Stimulated activated CD8-positive, alpha-beta memory T cell treated with anti-CD3 and anti-CD28 coated beads, Interleukin-2, amount 100 ng/mL, for 1 hour (primary cell): ENCODE results near the gene ADD3.
"Not testable (repeated sequence)": the region's sequence is repeated elsewhere in the genome, so short reads cannot be mapped to it uniquely, and the experiment has no call there.

Experiments used
- DNase-seq, 2 donors: peaks; one replicate each; pipeline ENCODE4 v3.0.0-alpha.2; 2020; ENCODE audit warnings: low read depth in 2 of 2

Gene ADD3

GRCh38 chr10:110035070-110035921 is 27.5 kb downstream of the ADD3 start:
- DNase-seq, result no peak

GRCh38 chr10:110036640-110037039 is 28.9 kb downstream of the ADD3 start:
- no peak for DNase-seq

GRCh38 chr10:110039254-110039653 is 31.5 kb downstream of the ADD3 start:
- no peak for DNase-seq

GRCh38 chr10:110040108-110040507 is 32.3 kb downstream of the ADD3 start:
- DNase-seq, result no peak

- DNase-seq, result no peak
Observed at GRCh38 chr10:110040767-110041478, 33.1 kb downstream of the ADD3 start.

GRCh38 chr10:110041479-110041829 is 33.7 kb downstream of the ADD3 start:
- no peak for DNase-seq

GRCh38 chr10:110042181-110042580 is 34.4 kb downstream of the ADD3 start:
- DNase-seq, result no peak

- no peak for DNase-seq
Observed at GRCh38 chr10:110042891-110043290, 35.1 kb downstream of the ADD3 start.

GRCh38 chr10:110044681-110045080 is 36.9 kb downstream of the ADD3 start:
- no peak for DNase-seq

GRCh38 chr10:110045772-110046171 is 38.0 kb downstream of the ADD3 start:
- no peak for DNase-seq

GRCh38 chr10:110048145-110048544 is 40.4 kb downstream of the ADD3 start:
- DNase-seq, result not testable (repeated sequence)

GRCh38 chr10:110048781-110049180 is 41.0 kb downstream of the ADD3 start:
- DNase-seq, result no peak

- not testable (repeated sequence) for DNase-seq
Observed at GRCh38 chr10:110049889-110050591, 42.3 kb downstream of the ADD3 start.

- no peak for DNase-seq
Observed at GRCh38 chr10:110051487-110051886, 43.7 kb downstream of the ADD3 start.

- DNase-seq, result no peak
Observed at GRCh38 chr10:110052916-110053315, 45.1 kb downstream of the ADD3 start.

- DNase-seq, result no peak
Observed at GRCh38 chr10:110056822-110057221, 49.0 kb downstream of the ADD3 start.

GRCh38 chr10:110057456-110057855 is 49.7 kb downstream of the ADD3 start:
- DNase-seq, result no peak

- no peak for DNase-seq
Observed at GRCh38 chr10:110058212-110058611, 50.4 kb downstream of the ADD3 start.

GRCh38 chr10:110059925-110060324 is 52.1 kb downstream of the ADD3 start:
- DNase-seq, result no peak

- no peak for DNase-seq
Observed at GRCh38 chr10:110061687-110062086, 53.9 kb downstream of the ADD3 start.

- DNase-seq, result no peak
Observed at GRCh38 chr10:110065269-110065668, 57.5 kb downstream of the ADD3 start.

- DNase-seq, result peak in 1 of 2 donors; percentile 21
Observed at GRCh38 chr10:110067960-110068770, 60.4 kb downstream of the ADD3 start.
